Brain pericyte (primary cell): ENCODE data around the gene TIMM17B.
"Not testable (repeated sequence)": the region's sequence is repeated elsewhere in the genome, so short reads cannot be mapped to it uniquely, and the experiment has no call there.

ENCODE experiments used
- DNase-seq: peaks from one replicate; pipeline ENCODE4 v3.0.0-alpha.2; 2012; ENCODE audit warnings: low read depth, low spot score

The TIMM17B gene

DNA sequence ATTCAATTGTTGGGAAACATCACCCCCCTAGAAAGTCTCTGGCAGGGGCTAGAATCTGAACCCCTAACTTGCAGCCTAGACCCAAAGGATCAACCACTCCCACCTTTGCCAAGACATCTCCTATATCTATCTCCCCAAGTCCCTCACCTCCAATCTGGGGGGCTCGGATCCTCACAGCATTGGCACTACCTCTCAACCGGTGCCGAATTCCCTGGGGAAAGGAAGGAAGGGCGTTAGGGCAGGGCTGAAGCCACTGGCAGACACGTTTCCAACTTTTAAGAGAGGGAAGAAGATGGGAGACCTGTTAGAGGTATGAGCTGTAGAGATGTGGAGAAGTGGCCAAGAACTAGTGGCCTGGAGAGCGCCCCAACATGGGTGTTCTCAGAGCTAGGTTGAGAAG, 2.7 kb downstream of the TIMM17B start:
- no peak for DNase-seq

DNA sequence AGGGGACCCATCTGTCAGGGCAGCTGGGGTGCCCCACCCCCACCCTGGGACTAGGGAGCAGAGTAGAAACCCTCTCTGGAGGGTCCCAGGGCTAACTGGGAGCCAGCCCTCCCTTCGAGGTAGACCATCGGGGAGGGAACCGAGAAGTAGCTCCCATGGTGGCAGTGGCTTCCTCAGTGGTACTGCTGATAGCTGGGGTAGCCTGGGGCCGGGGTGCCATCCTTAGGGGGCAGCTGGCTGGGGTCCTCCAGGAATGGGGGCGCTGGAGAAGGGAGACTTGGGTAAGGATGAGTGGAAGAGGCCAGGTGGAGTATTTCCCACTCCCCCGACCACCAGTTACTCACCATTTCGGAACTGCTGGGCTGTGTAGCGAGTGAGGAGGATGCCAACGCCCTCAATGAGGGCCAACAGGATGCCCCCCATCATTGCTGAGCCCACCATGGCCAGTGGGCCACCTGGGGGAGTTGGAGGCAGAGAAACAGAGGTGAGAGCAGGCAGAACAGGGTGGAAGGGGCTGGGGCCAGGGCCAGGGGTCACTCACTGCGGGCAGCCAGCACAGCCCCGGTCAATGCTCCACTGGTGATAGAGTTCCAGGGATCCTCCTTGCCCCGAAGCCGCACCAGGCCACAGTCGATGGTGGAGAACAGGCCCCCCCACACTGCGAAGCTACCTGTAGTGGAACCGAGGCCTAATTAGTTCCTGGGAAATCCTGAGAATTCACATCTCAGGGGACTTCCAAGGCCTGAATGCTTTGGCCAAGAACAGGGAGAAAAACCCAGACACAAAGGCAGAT, 3.8 kb downstream of the TIMM17B start:
- DNase-seq: no peak

DNA sequence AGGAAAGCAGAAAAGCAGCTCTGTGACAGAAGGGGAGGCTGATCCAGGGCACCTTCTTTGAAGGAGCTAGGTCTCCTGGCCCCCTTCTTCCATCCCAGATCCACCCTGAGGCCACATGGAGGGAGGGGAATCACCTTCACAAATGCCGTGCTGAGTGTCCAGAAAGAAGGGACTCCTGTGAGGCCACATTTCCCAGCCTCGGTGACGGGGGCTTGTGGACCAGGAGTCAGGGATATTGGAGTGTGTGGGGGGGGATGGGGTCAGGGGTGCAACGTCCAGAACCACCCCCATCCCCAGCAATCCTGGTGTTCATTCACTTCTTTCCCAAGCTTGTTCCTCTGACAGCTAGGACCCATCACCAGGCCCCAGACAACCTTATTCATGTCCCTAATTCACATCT, 4.7 kb downstream of the TIMM17B start:
- DNase-seq: no peak

DNA sequence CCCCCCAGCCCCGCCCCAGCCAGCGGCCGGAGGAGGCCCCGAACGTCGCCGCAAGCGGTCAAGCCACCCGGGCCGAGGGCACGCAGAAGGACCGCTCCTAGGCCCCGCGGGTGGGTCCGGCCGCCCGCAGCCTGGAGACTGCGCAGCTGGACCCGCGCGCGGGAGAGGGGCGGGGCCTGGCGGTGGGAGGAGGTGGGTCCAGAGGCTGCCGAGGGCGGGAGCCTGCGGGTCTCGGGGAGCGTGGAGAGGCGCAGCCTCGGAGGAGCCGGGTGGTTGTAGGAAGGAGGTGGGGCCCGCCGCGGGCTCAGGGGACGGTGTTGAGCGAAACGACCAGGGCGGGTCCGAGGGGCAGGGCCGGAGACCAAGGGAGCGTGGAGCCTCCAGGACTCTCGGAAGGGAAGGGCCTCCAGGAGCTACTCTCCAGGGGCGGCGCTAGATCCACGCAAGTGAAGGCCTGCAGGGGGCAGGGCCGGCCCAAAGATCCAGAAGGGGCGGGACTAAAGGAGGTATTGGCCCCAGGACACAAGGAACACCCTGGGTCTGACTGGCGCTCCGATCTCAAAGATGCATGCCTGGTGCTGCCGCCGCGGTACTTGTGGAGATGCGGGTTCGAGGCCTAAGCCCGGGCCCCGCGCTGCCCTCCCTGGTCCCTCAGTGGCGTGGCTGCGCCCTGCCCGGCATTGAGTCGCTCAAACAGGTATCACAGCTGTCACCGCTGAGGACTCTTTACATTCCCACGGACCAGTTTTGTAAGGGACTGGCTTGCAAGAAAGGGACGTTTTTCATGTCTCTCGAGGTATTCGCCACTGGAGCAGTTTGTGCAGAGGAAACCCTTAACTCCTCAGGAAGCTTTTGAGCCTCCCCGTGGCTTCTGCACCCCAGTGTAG, 5.9 kb downstream of the TIMM17B start:
- DNase-seq: no peak

DNA sequence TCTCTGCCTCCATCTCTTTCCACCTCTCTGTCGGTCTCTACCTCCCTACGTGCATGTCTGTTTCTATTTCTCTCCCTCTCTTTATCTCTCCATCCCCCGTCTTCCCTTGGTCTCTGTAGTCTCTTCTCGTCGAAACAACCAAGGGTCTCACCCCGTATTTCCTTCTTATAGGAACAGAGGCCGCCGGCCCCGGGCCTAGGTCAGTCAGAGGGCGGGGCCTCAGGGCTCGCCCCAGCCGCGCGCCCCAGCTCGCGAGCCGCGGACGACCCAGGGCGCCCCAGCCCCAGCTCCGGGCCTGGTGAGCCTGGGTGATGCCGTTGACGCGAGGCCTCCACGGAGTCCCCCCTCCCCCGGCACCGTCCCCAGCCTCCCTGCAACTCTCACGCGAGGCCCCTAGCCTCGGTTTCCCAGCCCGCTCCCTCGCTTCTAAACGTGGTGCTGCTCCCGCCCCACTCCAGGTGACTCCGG, 6.6 kb downstream of the TIMM17B start:
- DNase-seq: no peak

DNA sequence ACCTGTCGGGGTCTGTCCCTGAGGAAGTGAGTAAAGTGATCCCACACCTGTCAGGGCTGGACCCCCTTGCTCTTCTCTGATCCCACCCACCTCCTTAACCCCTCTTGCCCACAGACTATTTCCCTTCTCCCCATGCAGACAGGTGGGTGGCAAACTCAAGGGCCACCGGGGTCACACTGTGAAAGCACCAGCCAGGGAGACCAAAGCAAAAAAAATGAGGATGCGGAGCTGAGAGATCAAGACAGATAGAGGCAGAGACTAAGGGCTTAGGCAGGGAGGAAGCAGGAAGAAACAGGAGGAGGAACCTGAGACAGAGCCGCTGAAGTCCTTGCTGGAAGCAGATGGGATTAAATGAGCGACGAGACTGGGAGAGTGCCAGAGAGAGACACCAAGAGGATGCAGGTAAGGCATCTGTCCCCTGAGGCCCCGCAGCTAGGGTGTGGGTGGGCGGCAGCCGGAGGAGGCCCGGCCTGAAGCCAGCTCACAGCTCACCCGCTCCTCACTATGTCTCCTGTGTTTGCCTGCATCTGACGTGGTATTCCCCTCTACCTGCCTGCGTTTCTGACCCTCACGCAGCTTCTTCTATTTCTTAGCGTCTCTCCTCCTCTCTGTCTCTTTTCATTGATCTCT, 7.2 kb downstream of the TIMM17B start:
- no peak for DNase-seq

DNA sequence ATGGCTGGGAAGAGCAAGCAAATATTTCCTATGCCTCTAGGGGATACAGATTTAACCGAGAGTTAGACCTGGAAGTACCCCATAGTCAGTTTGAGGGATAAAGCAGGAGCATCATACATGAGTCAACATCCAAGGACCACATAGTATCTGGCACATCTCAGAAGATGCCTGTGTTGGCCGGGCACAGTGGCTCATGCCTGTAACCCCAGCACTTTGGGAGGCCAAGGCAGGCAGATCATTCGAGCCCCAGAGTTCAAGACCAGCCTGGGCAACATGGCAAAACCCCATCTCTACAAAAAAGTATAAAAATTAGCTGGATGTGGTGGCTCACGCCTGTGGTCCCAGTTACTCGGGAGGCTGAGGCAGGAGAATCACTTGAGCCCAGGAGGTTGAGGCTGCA, 11.0 kb downstream of the TIMM17B start:
- DNase-seq: not testable (repeated sequence)

DNA sequence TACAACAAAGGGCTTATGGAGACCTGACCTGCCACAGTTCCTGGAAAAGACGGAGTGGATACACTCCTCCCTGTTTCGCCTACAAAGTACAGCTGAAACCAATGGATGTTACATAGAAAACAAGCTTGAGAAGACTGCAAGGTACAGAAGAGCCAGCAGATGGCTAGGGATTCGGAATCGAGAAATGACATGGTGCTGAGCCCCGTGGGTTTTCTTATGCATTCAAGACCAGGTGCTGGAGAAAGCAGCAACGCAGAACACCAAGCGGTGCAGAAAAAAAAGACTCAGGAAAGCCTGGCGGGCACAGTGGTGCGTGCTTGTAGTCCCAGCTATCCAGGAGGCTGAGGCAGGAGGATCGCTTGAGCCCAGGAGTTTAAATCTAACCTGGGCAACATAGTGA, 13.8 kb downstream of the TIMM17B start:
- DNase-seq: no peak

DNA sequence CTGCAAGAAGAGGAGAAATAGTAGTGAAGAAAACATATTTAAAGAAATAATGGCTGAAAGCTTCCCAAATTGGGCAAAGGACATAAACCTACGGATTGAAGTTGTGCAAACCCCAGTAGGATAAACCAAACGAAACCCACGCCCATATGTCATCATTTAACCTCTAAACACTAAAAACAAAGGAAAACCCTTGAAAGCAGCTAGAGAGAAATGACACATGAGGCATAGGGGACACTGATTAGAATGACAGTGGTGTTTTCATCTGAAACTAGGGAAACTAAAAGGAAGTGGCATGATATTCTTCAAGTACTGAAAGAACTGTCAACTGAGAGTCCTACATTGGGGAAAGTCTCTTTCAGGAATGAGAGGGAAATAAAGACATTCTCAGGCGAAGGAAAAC, 20.6 kb downstream of the TIMM17B start:
- not testable (repeated sequence) for DNase-seq

DNA sequence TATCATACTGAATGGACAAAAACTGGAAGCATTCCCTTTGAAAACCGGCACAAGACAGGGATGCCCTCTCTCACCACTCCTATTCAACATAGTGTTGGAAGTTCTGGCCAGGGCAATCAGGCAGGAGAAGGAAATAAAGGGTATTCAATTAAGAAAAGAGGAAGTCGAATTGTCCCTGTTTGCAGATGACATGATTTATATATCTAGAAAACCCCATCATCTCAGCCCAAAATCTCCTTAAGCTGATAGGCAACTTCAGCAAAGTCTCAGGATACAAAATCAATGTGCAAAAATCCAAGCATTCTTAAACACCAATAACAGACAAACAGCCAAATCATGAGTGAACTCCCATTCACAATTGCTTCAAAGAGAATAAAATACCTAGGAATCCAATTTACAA, 25.6 kb downstream of the TIMM17B start:
- not testable (repeated sequence) for DNase-seq

DNA sequence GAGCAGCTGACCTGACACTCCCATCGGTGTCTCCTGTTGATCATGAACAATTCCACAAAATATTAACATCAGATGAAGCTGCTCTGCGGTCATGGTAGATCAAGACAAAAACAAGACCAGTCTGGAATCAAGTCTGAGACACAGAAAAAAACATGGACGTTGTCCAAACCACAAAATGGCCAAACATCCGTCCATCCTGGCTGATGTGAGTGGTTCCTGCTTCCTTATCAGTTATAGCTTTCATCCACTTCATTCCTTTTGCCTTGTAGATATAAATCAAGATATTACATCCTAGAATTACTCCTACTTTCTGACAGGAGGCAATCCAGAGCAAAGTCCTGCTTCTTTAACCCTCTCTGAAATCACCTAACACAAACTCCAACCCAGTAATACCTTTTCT, 33.4 kb downstream of the TIMM17B start:
- no peak for DNase-seq

DNA sequence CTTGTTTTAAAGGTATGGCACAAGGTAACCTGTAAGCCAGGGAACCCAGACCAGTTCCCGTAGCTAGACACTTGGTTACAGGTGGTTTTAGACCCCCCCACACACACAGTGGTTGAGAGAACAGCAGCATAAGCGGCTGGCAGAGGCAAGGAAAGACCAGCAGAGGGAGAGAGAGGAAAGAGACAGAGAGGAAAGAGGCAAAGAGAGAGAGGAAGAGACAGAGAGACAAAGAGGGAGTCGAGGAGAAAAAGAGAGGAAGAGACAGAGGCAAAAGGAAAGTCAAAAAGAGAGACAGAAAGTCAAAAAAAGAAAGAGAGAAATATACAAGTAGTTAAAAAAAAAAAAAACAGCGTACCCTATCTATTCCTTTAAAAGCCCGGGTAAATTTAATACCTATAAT, 42.7 kb downstream of the TIMM17B start:
- no peak for DNase-seq

DNA sequence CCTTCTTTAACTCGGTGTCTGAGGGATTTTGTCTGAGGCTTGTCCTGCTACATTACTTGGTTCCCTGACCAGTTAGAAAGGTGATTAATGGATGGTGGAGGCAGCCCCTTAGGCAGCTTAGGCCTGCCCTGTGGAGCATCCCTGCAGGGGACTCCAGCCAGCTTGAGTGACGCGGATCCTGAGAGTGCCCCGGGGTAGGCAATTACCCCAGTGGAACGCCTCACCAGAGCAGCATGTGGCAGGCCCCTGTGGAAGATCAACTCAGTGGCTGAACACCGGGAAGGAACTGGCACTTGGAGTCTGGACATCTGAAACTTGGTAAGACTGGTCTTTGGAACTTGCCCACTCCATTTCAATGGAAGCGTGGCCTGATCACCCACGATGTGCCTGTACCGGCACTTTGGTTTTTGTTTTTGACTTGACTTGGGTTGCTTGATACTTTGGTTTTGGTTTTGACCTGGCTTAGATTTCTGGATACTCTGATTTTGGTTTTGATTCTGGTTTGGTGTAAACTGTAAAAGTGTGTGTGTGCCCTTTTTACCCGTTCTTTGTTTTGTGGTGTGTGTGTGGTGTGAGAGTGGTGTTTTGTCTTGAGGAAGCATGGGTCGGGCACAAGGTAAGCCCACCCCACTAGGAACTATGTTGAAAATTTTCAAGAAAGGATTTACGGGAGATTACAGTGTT, 43.3 kb downstream of the TIMM17B start:
- not testable (repeated sequence) for DNase-seq

DNA sequence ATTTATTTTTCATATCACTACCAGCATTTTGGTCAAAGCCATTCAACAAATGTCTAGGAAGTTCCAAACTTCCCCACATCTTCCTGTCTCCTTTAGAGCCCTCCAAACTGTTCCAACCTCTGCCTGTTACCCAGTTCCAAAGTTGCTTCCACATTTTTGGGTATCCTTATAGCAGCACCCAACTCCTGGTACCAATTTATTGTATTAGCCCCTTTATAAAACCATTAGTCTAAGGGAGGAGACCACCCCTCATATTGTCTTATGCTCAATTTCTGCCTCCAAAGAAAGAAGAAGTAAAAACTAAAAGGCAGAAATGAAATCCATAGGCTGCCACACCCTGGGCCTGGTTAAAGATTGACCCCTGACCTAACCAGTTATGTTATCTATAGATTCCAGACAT, 44.1 kb downstream of the TIMM17B start:
- not testable (repeated sequence) for DNase-seq

DNA sequence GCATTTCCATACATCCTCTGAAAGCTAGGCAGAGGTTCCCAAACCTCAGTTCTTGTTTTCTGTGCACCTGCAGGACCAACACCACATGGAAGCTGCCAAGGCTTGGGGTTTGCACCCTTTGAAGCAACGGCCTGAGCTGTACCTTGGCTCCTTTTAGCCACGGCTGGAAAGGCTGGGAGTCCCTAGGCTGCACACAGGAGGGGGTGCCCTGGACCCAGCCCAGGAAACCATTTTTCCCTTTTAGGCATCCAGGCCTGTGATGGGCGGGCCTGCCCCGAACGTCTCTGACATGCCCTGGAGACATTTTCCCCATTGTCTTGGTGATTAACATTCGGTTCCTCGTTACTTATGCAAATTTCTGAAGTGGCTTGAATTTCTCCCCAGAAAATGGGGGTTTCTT, 44.7 kb downstream of the TIMM17B start:
- DNase-seq: no peak

DNA sequence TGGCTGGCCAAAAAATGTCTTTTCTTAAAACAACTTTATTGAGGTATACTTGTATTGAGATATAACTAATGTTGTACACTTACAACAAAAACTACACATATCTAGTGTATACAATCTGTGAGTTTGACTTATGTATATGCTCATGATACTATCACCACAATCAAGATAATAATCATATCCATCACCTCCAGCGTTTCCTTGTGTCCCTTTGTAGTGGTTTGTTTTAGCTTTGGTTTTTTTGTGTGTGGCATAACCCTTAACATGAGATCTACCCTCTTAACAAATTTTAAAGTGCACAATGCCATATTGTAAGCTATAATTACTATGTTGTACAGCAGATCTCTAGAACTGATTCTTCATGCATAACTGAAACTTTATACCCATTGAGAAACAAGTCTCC, 48.7 kb downstream of the TIMM17B start:
- no peak for DNase-seq
